Dedifferentiated amniotic fluid mesenchymal stem cell (primary cell): Measurements from ENCODE around the gene MRPS27.

Experiments
- DNase-seq: peaks from one replicate; pipeline ENCODE4 v3.0.0-alpha.2; 2016; ENCODE audit errors: extremely low spot score

Gene MRPS27

GRCh38 chr5:72290356-72291133 lies 29.5 kb downstream of the MRPS27 start:
- peak; percentile 47 for DNase-seq

DNA sequence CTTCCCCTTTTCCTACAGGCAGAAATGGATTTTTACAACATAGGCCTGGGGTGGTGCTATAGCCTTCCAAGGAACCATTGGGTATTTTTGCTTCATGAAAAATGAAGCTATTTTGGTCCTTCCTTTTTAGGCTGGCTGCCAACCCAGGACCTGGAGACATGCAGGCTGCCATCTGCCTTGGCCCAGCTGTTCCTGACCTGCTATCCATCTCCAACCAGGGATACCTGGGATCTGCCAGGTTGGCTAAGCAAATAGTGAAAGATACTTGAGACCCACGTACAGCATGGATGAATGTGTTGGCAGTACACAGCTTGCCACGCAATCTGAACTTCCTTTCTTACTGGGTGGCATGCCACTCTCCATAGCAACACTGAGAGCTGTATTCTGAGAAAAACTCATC lies 31.1 kb downstream of the MRPS27 start:
- no peak for DNase-seq

GRCh38 chr5:72286798-72287197 lies 33.2 kb downstream of the MRPS27 start:
- DNase-seq: no peak

DNA sequence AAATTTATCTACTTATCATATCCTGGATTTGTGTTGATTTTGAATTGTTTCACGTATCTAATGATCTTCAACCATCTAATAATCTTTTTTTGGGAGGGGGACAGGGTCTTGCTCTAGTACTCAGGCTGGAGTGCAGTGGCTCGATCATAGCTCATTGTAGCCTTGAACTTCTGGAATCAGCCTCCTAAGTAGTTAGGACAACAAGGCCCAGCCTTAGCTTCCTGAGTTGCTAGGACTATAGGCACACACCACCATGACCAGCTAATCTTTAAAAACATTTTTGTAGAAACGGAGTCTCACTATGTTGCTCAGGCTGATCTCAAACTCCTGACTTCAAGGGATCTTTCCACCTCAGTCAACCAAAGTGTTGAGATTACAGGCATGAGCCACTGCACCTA lies 34.6 kb downstream of the MRPS27 start:
- DNase-seq: no peak

- no peak for DNase-seq
Observed at GRCh38 chr5:72284559-72285423, 35.2 kb downstream of the MRPS27 start.

DNA sequence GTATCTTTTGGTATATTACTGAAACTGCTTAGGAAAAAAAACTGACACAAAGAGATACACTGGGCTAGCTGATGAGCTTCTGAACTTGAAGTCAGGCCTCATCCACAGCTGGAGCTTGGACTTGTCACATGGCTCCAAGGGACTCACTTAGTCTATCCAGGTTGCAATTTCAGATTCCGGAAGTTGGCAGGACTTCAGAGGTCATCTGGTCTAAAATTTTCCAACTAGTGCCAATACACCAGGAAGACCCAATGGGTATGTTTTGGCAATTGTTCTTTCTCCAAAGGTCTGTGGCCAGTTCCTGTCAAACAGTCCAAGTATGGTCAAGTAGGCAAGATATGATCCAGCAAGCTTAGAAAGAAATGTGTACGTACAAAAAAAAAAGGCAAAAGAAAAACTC lies 36.7 kb downstream of the MRPS27 start:
- DNase-seq: no peak

DNA sequence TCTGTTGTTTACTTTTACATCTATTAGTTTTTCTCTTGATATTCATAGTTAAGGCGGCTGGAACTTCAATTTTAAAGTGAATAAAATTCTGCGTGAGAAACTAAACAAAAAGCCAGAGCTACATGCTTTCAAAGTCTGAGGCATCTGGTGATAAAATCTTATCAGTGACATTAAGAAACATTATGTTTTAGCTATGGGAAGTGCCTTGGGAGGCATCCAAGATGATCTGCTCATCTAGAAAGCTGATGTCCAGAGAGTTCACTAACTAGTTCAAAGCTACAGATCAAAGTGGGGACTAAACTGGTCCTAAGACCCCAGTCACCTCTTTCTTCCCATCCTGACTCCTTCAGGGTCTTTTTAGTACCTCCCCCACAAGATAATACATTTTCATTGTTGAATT lies 37.2 kb downstream of the MRPS27 start:
- DNase-seq: no peak

- peak; percentile 98 for DNase-seq
Observed at GRCh38 chr5:72281764-72282499, 38.1 kb downstream of the MRPS27 start.

- no peak for DNase-seq
Observed at GRCh38 chr5:72281430-72281763, 38.6 kb downstream of the MRPS27 start.

- peak; percentile 20 for DNase-seq
Observed at GRCh38 chr5:72280581-72281069, 39.4 kb downstream of the MRPS27 start.

GRCh38 chr5:72276219-72276752 lies 43.8 kb downstream of the MRPS27 start:
- DNase-seq: no peak

GRCh38 chr5:72273547-72273946 lies 46.5 kb downstream of the MRPS27 start:
- DNase-seq: no peak

DNA sequence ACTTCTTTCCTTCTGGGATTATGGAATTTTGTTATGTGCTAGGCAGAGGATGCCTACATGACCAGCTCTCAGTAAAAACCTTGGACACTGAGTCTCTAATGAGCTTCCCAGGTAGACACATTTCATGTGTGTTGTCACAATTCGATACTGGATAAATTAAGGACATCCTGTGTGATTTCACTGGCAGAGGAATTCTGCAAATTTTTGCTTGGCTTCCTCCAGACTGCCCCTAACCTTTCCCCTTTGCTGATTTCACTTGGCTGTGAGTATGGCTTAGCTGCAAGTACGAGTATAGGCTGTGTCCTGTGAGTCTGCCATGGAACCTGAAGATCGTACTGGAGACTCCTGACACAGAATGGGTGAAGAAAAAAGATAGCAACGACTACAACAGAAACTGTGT lies 47.6 kb downstream of the MRPS27 start:
- DNase-seq: no peak

- DNase-seq: no peak
Observed at GRCh38 chr5:72271702-72272101, 48.3 kb downstream of the MRPS27 start.

GRCh38 chr5:72270037-72270436 lies 50.0 kb downstream of the MRPS27 start:
- no peak for DNase-seq

- no peak for DNase-seq
Observed at GRCh38 chr5:72269411-72269780, 50.6 kb downstream of the MRPS27 start.

GRCh38 chr5:72268753-72269410 lies 51.2 kb downstream of the MRPS27 start:
- DNase-seq: no peak

DNA sequence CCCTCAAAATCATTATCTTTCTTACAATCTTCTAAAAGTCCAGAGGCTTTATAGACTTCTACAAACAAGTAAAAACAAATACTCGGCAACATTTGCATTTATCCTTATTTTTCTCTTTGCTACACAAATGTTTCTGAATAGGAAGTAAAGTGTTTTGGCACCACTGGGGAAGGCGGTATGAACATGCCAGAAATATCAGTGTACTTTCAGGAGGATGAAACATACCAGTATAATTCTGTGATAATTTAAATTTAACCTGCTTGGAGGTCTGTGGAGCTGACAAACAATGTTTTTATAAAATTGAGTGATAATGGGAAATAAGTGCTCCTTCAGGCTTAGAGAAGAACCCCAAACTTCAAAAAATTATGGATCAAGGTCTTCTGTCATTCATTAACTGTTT lies 51.8 kb downstream of the MRPS27 start:
- no peak for DNase-seq

DNA sequence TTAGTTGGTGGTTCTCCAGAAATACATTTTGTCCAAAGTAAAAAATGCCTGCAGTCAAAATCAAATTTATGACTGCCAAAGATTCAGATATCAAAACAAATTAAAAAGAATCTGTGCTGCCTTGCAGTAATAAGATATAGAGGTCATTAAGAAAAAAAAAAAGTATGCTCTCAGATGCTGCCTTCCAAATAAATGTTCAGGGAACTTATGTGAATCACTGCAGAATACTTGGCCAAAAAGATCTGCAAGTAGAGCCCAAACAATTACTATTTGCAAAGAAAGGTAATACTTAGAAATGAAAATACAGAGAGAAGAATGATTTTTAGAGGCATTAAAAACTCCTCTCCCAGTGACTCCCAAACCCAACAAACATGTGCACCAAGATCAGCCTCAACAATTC lies 52.4 kb downstream of the MRPS27 start:
- DNase-seq: no peak

DNA sequence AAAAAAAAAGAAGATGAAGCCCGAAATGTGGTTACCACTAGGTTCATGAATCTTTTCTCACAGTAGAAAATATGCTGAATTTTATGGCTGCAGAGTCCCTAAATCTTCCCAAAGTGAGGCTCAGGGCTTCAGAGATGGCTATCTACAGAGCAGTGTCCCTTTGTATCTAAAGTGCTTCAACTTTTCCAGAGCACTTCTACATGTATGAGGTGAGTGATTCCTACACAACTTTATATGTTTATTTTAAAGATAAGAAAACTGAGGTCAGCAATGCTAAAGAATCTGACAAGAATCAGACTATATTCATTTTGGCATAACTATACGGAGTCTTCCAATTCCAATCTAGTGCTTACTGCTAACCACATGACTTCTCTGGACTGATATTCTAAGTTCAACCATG lies 53.2 kb downstream of the MRPS27 start:
- no peak for DNase-seq

DNA sequence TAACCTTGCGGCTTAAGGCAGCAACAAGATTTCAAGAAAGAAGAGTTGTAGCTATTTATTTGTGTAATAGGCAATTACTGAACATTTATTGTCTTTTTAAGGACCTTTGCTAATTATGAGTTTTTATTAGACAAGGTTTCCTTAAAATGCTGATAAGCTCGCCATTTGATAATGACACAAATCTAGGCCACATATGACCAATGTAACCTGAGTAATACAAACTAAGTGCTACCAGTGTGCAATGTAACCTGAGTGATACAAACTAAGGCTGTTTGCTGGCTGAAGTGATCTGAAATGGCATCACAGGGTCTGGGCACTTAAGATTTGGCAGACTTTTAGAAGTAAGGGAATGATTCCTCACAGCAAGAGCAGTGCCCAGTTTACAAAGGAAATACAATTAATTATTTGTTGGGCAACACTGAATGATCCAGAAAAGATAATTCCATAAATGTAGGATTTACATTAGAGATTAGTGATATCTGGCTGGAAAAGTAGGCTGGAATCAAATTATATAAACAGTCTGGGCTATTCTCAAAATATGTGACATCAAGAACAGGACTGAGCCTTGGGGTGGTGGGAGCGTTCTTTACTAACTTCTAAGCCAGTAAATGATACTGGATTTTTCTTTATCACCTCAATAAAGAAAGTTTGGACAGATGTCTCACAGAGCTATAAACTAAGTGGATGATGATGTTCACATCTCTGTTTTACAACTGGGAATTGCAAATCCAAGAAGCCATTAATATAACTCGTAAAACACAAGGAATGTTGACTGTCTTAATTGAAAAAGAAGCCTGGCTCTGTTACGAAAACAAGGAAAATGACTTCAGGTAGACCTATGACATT lies 54.8 kb downstream of the MRPS27 start:
- DNase-seq: no peak
